ENCODE results near the gene AXL.

The AXL gene

DNA sequence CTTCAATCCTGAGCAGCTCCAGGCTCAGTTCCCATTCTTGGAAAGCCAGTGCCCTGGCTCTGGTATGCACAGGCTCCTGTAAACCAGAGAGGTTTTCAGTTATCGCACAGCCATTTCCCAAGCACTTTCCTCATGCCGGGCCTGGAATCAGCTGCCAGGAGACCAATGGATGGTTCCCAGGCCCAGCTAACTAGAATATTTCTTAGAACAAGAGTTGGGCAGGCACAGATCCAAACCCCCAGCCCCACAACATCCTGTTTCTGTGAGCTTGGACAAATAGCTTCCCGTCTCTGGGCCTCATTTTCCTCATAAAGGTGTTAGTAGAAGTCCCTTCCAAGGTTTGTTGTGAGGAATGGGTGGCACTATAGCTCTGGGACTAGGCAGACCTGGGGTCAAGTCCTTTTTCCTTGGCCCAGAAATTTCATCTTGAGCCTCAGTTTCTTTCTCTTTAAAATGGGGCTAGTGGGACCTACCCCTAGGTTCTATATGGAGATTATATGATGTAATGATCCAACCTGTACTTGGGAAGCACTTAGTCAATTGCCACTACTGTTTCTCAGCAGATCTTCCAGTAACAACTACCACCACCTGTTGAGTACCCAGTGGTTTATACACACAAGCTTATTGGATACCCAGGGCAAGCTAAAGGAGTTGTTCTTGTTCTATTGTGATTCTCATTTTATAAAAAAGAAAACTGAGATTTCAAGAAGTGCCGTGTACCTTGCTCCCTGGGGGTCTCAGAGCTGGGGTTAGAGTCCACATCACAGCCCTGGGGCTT, 85.9 kb downstream of the AXL start:
- 94% methylated on average over 4 of the region's 4 CpGs for WGBS
- H3K27ac ChIP-seq (ENCODE audit: low read depth, low read length), result no peak overlapping the region
- peaks cover 81% of the 10 kb centered on the region for H3K36me3 ChIP-seq (ENCODE audit: insufficient read depth, low read length)
- H3K4me3 ChIP-seq (ENCODE audit: low read length), result no peak overlapping the region
- H3K4me1 ChIP-seq (ENCODE audit: insufficient read depth, low read length), result peaks cover 5% of the 10 kb centered on the region; the same call in 1 of the 2 replicates
- no peaks in the 10 kb centered on the region for H3K9me3 ChIP-seq (ENCODE audit: insufficient read depth, low read depth, low read length)
- H3K27me3 ChIP-seq (ENCODE audit: insufficient read depth, low read length), result no peaks in the 10 kb centered on the region
- H3K9ac ChIP-seq (ENCODE audit: low read depth, low read length), result no peak overlapping the region

DNA sequence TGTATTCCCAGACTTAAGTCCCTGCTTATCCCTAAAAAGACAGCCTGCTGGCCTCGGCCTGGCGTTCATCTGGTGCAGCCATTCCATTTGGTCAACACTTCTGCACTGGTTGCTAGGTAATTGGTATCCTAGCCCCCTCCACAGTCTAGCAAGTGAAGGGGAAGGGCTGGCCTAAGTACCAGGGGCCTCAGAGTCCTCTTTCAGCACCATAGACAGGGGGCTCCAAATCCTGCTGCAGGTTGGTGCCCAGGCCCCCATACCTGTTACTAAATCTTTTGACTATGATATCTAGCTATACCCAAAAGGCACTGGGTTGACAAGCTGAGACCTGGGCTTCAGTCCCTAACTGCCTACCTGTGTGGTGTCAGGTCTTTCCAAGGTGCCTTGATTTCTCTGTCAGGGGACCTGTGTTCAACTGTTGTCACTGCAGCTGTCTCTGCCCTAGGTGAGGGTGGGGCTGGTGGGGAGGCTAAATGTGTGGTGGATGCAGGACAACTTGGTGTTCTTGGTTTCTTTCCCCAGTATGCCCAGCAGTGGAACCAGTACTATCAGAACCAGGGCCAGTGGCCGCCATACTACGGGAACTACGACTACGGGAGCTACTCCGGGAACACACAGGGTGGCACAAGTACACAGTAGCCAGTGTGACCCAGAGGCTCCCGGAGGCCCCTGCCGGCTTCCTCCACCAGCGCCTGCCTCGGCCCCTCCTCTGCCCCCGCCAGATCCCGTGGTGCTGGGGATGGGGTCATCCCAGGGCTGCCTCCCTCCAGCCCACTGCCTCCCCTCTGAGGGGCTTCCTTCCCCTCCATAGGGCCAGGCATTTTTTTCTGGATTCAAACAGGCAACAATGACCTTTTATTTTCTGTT, 87.1 kb downstream of the AXL start:
- Histone ChIP-seq H3K4me3 (ENCODE audit: low read length) (no peak overlapping the region), H3K9ac (ENCODE audit: low read depth, low read length) (no peak overlapping the region), H3K36me3 (ENCODE audit: insufficient read depth, low read length) (peaks cover 68% of the 10 kb centered on the region), H3K27me3 (ENCODE audit: insufficient read depth, low read length) (no peaks in the 10 kb centered on the region), H3K4me1 (ENCODE audit: insufficient read depth, low read length) (peaks cover 5% of the 10 kb centered on the region; the same call in 1 of the 2 replicates), H3K9me3 (ENCODE audit: insufficient read depth, low read depth, low read length) (no peaks in the 10 kb centered on the region), H3K27ac (ENCODE audit: low read depth, low read length) (no peak overlapping the region)
- WGBS, result 91% methylated on average over 13 of the region's 13 CpGs

GRCh38 chr19:41307090-41307875, 88.3 kb downstream of the AXL start:
- H3K27ac ChIP-seq (ENCODE audit: low read depth, low read length), result no peak overlapping the region
- WGBS, result 85% methylated on average over 7 of the region's 8 CpGs
- no peaks in the 10 kb centered on the region for H3K27me3 ChIP-seq (ENCODE audit: insufficient read depth, low read length)
- H3K4me3 ChIP-seq (ENCODE audit: low read length), result no peak overlapping the region
- H3K9me3 ChIP-seq (ENCODE audit: insufficient read depth, low read depth, low read length), result no peaks in the 10 kb centered on the region
- peaks cover 5% of the 10 kb centered on the region; the same call in 1 of the 2 replicates for H3K4me1 ChIP-seq (ENCODE audit: insufficient read depth, low read length)
- no peak overlapping the region for H3K9ac ChIP-seq (ENCODE audit: low read depth, low read length)
- H3K36me3 ChIP-seq (ENCODE audit: insufficient read depth, low read length), result peaks cover 57% of the 10 kb centered on the region

DNA sequence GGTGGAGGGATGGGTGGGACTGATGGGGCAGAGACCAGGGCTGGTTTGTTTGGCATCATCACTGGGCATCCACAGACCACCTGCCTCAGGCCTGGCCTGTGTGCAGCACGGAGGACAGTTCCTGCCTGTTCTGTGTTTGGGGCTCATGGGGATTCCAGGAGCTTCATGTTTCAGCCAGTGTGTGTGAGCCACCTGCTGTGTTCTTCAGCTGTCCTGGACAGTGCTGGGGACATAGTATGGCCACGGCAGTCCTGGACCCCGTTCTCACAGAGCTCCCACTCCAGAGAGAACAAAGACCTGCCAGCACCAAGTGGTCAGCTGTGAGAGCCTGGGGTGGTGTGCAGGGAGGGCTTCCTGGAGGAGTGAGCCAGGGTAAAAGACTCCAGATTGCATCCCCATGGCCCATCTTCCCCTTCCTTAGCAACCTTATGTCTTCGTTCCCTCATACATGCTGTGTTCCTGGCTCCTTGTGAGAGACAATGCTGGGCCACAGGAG, 89.0 kb downstream of the AXL start:
- H3K9me3 ChIP-seq (ENCODE audit: insufficient read depth, low read depth, low read length), result no peaks in the 10 kb centered on the region
- peaks cover 5% of the 10 kb centered on the region; the same call in 1 of the 2 replicates for H3K4me1 ChIP-seq (ENCODE audit: insufficient read depth, low read length)
- 95% methylated on average over 4 of the region's 4 CpGs for WGBS
- peaks cover 57% of the 10 kb centered on the region for H3K36me3 ChIP-seq (ENCODE audit: insufficient read depth, low read length)
- no peaks in the 10 kb centered on the region for H3K27me3 ChIP-seq (ENCODE audit: insufficient read depth, low read length)
- H3K9ac ChIP-seq (ENCODE audit: low read depth, low read length), result no peak overlapping the region
- no peak overlapping the region for H3K4me3 ChIP-seq (ENCODE audit: low read length)
- H3K27ac ChIP-seq (ENCODE audit: low read depth, low read length), result peak overlapping the region; percentile 65

DNA sequence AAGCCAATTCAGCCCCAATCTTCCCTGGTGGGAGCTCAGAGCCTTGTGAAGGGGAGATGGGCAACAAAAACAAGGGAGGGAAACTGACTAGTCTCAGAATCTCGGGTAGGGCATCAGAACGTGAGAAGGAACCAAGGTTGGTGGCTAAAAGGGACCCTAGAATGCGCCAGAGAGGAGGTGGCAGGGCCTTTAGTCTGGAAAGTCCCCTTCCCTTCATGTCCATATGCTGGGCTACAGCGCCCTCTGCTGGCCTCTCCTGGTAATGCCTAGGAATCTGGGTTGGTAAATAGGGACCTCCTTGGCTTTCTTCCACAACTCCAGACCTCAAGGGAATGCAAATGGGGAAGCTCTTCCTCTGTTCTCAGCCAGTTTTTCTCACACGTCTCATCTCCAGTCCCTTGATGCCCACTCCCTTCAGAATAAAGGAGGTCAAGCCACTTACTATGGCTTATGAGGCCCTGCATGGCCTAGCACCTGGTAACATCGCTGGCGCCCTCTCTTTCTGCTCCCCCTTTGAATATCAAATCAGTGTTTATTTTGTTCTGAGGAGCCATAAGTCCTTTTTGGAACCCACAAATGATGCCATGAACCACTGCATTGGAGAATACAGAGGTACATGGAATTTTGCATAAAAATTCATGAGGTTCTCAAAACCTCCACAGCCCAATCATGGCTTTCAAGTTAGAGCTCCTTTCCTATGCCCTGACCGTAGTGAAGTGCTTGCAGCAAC, 89.6 kb downstream of the AXL start:
- Histone ChIP-seq H3K4me1 (ENCODE audit: insufficient read depth, low read length) (peaks cover 5% of the 10 kb centered on the region; the same call in 1 of the 2 replicates), H3K27ac (ENCODE audit: low read depth, low read length) (peak overlapping the region; percentile 65), H3K27me3 (ENCODE audit: insufficient read depth, low read length) (no peaks in the 10 kb centered on the region), H3K9me3 (ENCODE audit: insufficient read depth, low read depth, low read length) (no peaks in the 10 kb centered on the region), H3K4me3 (ENCODE audit: low read length) (no peak overlapping the region), H3K36me3 (ENCODE audit: insufficient read depth, low read length) (peaks cover 57% of the 10 kb centered on the region), H3K9ac (ENCODE audit: low read depth, low read length) (no peak overlapping the region)
- WGBS, result 40% methylated on average over 8 of the region's 8 CpGs

GRCh38 chr19:41309180-41310032, 90.4 kb downstream of the AXL start:
- Histone ChIP-seq H3K9ac (ENCODE audit: low read depth, low read length) (peak overlapping the region; percentile 93), H3K27ac (ENCODE audit: low read depth, low read length) (peak overlapping the region; percentile 94), H3K4me1 (ENCODE audit: insufficient read depth, low read length) (peaks cover 5% of the 10 kb centered on the region; the same call in 1 of the 2 replicates), H3K4me3 (ENCODE audit: low read length) (peak overlapping the region; percentile 71), H3K36me3 (ENCODE audit: insufficient read depth, low read length) (peaks cover 56% of the 10 kb centered on the region), H3K27me3 (ENCODE audit: insufficient read depth, low read length) (no peaks in the 10 kb centered on the region), H3K9me3 (ENCODE audit: insufficient read depth, low read depth, low read length) (no peaks in the 10 kb centered on the region)
- 56% methylated on average over 26 of the region's 26 CpGs for WGBS

DNA sequence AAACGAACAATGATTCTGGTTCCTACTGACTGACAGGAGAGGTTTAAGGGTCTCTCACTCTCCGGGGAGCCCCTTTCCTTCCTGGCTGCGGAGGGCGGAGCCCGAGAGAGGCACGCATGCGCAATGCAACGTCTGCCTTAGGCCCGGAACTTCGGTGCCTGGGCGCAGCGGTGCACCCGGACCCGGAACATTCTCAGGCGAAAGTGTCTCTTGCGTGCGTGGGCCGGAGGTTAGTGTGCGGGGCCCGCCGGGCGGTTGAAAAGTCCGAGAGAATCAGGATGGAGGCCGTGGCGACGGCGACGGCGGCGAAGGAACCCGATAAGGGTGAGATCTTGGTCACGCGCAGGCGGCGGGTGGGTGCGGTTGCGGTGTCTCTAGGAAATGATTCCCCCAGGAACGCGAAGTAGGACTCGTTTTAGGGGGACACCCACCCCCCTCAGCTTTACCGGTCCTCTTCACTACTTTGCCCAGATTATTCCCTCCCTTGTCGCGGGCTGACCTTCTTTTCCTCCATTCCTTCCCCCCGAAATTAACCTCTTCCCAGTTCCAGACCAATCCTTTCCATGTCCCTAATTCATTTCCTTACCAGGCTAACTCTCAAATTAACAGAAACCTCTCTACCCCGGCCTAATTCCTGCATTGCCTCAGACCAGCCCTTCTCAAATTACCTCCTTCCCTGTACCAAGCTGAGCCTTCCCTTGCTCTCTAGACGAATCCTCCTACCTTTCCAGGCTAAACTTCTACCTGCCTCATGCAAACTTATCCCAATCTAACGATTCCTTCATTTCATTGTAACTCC, 91.2 kb downstream of the AXL start, which contains the start of gene CCDC97:
Gene CCDC97 (plus strand): TSS at position 140 of the 799 bp plus-strand sequence. CDS start 139 bp downstream, at position 279.
- Histone ChIP-seq H3K27me3 (ENCODE audit: insufficient read depth, low read length) (no peaks in the 10 kb centered on the region), H3K4me3 (ENCODE audit: low read length) (peak within 1 kb of the TSS; percentile 71), H3K4me1 (ENCODE audit: insufficient read depth, low read length) (peaks cover 5% of the 10 kb centered on the region; the same call in 1 of the 2 replicates), H3K36me3 (ENCODE audit: insufficient read depth, low read length) (peaks cover 52% of the 10 kb centered on the region), H3K9ac (ENCODE audit: low read depth, low read length) (peak within 1 kb of the TSS; percentile 93), H3K27ac (ENCODE audit: low read depth, low read length) (peak within 1 kb of the TSS; percentile 94), H3K9me3 (ENCODE audit: insufficient read depth, low read depth, low read length) (no peaks in the 10 kb centered on the region)
- WGBS, result under 1% methylated on average over 47 of the region's 47 CpGs

- no peak overlapping the region for H3K27ac ChIP-seq (ENCODE audit: low read depth, low read length)
- WGBS, result 79% methylated on average over 5 of the region's 5 CpGs
Observed at GRCh38 chr19:41311072-41311471, 92.0 kb downstream of the AXL start.

More at GRCh38 chr19:41311072-41311471, 92.0 kb downstream of the AXL start:
- H3K4me1 ChIP-seq (ENCODE audit: insufficient read depth, low read length), result peaks cover 5% of the 10 kb centered on the region; the same call in 1 of the 2 replicates
- H3K4me3 ChIP-seq (ENCODE audit: low read length), result peak overlapping the region; percentile 71
- no peaks in the 10 kb centered on the region for H3K27me3 ChIP-seq (ENCODE audit: insufficient read depth, low read length)
- H3K9me3 ChIP-seq (ENCODE audit: insufficient read depth, low read depth, low read length), result no peaks in the 10 kb centered on the region
- H3K36me3 ChIP-seq (ENCODE audit: insufficient read depth, low read length), result peaks cover 53% of the 10 kb centered on the region
- peak overlapping the region; percentile 93; the same call in 1 of the 2 replicates for H3K9ac ChIP-seq (ENCODE audit: low read depth, low read length)

Measured in HUES64 (cell line).